MM.1S (cell line): Measurements from ENCODE around the gene ATP8B3.

Experiments used
- DNase-seq: peaks from one replicate; pipeline ENCODE4 v3.0.0-alpha.2; 2015
- H2AFZ ChIP-seq: fragments of 300-600 bp; sonication (generic); 2 replicates; pipeline ENCODE4 v1.6.0; 2016; ENCODE audit warnings: antibody characterized with exemption, low read length
- H3F3A ChIP-seq: fragments of 300-600 bp; sonication (generic); 2 replicates; pipeline ENCODE4 v1.6.1; 2016; ENCODE audit warnings: mild to moderate bottlenecking, antibody characterized with exemption, low read length, moderate library complexity, mixed read lengths; ENCODE audit not compliant: insufficient read depth
- H3K27ac ChIP-seq: fragments of 300-600 bp; sonication (generic); 2 replicates; pipeline ENCODE4 v1.5.1; 2016; ENCODE audit warnings: mild to moderate bottlenecking, low read length
- H3K27me3 ChIP-seq: fragments of 300-600 bp; sonication (generic); replicated peaks from 2 replicates; pipeline ENCODE4 v1.6.0; 2016; ENCODE audit warnings: low read length; ENCODE audit not compliant: insufficient read depth
- H3K36me3 ChIP-seq: fragments of 300-600 bp; sonication (generic); replicated peaks from 2 replicates; pipeline ENCODE4 v1.6.1; 2016; ENCODE audit warnings: mild to moderate bottlenecking, low read length, mixed read lengths; ENCODE audit not compliant: insufficient read depth
- H3K4me1 ChIP-seq: fragments of 300-600 bp; sonication (generic); 2 replicates; pipeline ENCODE4 v1.6.1; 2016; ENCODE audit warnings: low read length, mixed read lengths
- H3K4me2 ChIP-seq: fragments of 300-600 bp; sonication (generic); 2 replicates; pipeline ENCODE4 v1.6.0; 2016; ENCODE audit warnings: low read depth, low read length
- H3K4me3 ChIP-seq: fragments of 300-600 bp; sonication (generic); 2 replicates; pipeline ENCODE4 v1.5.1; 2016; ENCODE audit warnings: low read length, mixed read lengths
- H3K79me2 ChIP-seq: fragments of 300-600 bp; sonication (generic); 2 replicates; pipeline ENCODE4 v1.6.1; 2016; ENCODE audit warnings: mixed run types, low read length, mixed read lengths
- H3K9ac ChIP-seq: fragments of 300-600 bp; sonication (generic); 2 replicates; pipeline ENCODE4 v1.6.1; 2016; ENCODE audit warnings: low read length, mixed read lengths
- H3K9me2 ChIP-seq: fragments of 300-600 bp; sonication (generic); replicated peaks from 2 replicates; pipeline ENCODE4 v1.6.1; 2016; ENCODE audit warnings: mild to moderate bottlenecking, low read length, mixed read lengths; ENCODE audit not compliant: insufficient read depth
- H3K9me3 ChIP-seq: fragments of 300-600 bp; sonication (generic); replicated peaks from 2 replicates; pipeline ENCODE4 v1.6.1; 2016; ENCODE audit warnings: mild to moderate bottlenecking, low read length, mixed read lengths; ENCODE audit not compliant: insufficient read depth
- H4K20me1 ChIP-seq: fragments of 300-600 bp; sonication (generic); 2 replicates; pipeline ENCODE4 v1.6.1; 2016; ENCODE audit warnings: mild to moderate bottlenecking, low read length, moderate library complexity, mixed read lengths; ENCODE audit not compliant: insufficient read depth
- EZH2 ChIP-seq: fragments of 300-600 bp; sonication (generic); optimal IDR thresholded peaks from 2 replicates; pipeline ENCODE3; 2017; ENCODE audit warnings: low read depth, mild to moderate bottlenecking, antibody characterized with exemption, low read length, mixed read lengths
- EZH2phosphoT487 ChIP-seq: fragments of 300-600 bp; sonication (generic); IDR thresholded peaks from 2 replicates; pipeline ENCODE4 v1.6.1; 2018; ENCODE audit warnings: antibody characterized with exemption, low read length
- TF ChIP-seq, protein P1 (sequence below): fragments of 300-600 bp; sonication (generic); IDR thresholded peaks from 2 replicates; pipeline ENCODE4 v1.5.1; 2016; ENCODE audit warnings: antibody characterized with exemption, low read length, mixed read lengths

ATP8B3 gene

DNA sequence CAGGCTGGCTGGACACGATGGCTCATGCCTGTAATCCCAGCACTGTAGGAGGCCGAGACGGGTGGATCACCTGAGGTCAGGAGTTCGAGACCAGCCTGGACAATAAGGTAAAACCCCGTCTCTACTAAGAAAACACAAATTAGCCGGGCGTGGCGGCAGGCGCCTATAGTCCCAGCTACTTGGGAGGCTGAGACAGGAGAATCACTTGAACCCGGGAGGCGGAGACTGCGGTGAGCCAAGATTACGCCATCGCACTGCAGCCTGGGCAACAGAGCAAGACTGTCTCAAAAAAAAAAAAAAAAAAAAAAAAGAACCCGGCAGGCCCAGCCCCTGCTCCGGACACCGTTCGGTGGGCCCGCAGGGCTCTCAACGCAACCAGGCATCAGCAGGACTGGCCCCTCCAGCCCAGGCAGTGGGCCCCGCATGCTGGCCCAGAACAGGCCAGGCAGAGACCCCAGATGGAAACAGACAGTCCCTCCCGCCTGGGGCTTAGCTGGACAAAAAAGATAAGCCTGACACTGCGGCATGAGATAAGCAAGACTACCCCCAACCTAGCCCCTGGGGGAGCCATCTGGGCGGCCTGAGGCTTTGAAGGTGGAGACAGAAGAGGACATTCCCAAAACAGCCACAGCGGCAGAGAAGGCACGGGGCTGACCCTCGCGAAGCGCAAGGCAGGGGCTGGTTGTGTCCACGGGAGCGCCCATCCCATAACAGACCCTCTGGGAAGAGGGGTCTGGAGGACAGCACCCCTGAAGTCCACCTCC, 24.6 kb upstream of the ATP8B3 start:
- Histone ChIP-seq H3K79me2 (peaks cover 96% of the 10 kb centered on the region), H3K27ac (no peak overlapping the region), H3K4me3 (no peak overlapping the region), H3K9ac (no peak overlapping the region), H3K4me1 (no peaks in the 10 kb centered on the region), H2AFZ (no peak overlapping the region), H3K9me2 (no peaks in the 10 kb centered on the region), H3K36me3 (no peaks in the 10 kb centered on the region), H3K27me3 (no peaks in the 10 kb centered on the region), H4K20me1 (peaks cover 31% of the 10 kb centered on the region), H3F3A (no peaks in the 10 kb centered on the region), H3K9me3 (no peaks in the 10 kb centered on the region), H3K4me2 (no peak overlapping the region)
- DNase-seq: no peak
- TF ChIP-seq, protein P1, sequence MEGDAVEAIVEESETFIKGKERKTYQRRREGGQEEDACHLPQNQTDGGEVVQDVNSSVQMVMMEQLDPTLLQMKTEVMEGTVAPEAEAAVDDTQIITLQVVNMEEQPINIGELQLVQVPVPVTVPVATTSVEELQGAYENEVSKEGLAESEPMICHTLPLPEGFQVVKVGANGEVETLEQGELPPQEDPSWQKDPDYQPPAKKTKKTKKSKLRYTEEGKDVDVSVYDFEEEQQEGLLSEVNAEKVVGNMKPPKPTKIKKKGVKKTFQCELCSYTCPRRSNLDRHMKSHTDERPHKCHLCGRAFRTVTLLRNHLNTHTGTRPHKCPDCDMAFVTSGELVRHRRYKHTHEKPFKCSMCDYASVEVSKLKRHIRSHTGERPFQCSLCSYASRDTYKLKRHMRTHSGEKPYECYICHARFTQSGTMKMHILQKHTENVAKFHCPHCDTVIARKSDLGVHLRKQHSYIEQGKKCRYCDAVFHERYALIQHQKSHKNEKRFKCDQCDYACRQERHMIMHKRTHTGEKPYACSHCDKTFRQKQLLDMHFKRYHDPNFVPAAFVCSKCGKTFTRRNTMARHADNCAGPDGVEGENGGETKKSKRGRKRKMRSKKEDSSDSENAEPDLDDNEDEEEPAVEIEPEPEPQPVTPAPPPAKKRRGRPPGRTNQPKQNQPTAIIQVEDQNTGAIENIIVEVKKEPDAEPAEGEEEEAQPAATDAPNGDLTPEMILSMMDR: no peak
- TF ChIP-seq EZH2phosphoT487 (no peak), EZH2 (no peak)

DNA sequence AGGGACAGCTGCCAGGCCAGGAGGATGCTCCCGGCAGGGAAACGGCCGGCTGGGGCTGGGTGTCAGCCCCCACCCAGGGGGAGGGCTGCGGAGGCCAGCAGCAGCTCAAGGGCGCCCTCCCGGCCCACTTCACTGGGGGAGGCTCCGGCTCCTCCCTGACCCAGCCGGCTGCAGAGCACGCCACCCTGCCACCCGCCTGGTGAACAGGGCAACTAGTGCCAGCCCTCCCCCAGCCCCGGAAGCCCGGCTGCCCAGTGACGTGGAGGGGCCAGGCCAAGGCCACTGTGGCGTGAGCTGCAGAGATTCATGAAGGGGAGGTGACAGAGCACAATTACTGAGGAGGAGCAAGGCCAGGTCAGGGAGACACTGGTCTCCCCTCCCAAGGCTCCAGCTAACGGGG, 21.5 kb upstream of the ATP8B3 start:
- H3K27me3 ChIP-seq: no peaks in the 10 kb centered on the region
- no peaks in the 10 kb centered on the region for H3K9me3 ChIP-seq
- H3K4me3 ChIP-seq: no peak overlapping the region
- TF ChIP-seq EZH2: no peak
- H4K20me1 ChIP-seq: peaks cover 14% of the 10 kb centered on the region
- H3K4me2 ChIP-seq: no peak overlapping the region
- no peak overlapping the region for H3K27ac ChIP-seq
- no peaks in the 10 kb centered on the region for H3K36me3 ChIP-seq
- H3K4me1 ChIP-seq: no peaks in the 10 kb centered on the region
- H3F3A ChIP-seq: no peaks in the 10 kb centered on the region
- DNase-seq: no peak
- H3K9me2 ChIP-seq: no peaks in the 10 kb centered on the region
- H3K9ac ChIP-seq: no peak overlapping the region
- H3K79me2 ChIP-seq: peaks cover 83% of the 10 kb centered on the region
- H2AFZ ChIP-seq: no peak overlapping the region

DNA sequence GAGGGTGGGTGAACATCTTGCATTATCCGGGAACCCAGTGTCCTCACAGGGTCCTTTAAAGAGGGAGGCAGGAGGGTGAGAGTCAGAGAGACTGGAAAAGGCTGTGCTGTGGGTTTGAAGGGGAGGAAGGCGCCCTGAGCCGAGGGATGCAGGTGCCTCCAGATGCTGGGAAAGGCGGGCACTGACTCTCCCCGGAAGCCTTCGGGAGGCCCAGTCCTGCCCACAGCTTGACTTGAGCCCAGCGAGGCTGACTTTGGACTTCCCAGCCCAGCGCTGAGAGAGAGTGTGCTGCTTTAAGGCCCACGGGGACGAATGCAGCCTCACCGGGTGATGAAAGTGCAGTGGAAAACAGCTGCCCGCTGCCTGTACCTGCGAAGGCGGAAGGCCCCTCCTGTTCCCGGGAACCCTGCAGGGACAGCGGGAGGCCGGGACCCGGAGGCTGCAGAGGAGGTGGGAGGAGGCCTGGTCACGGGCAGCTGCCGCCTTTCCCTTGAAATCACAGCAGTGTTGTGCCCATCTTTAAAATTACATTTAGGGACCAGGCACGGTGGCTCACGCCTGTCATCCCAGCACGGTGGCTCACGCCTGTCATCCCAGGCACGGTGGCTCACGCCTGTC, 20.1 kb upstream of the ATP8B3 start:
- H3K79me2 ChIP-seq: peaks cover 70% of the 10 kb centered on the region

More for the DNA sequence above, 20.1 kb upstream of the ATP8B3 start:
- TF ChIP-seq EZH2phosphoT487 (no peak), EZH2 (no peak)
- TF ChIP-seq, protein P1: no peak
- no peaks in the 10 kb centered on the region for H3K9me3 ChIP-seq
- H3K4me1 ChIP-seq: no peaks in the 10 kb centered on the region
- no peak overlapping the region for H3K4me2 ChIP-seq
- H3K27me3 ChIP-seq: no peaks in the 10 kb centered on the region
- H4K20me1 ChIP-seq: peaks cover 5% of the 10 kb centered on the region; the same call in 1 of the 2 replicates
- no peak overlapping the region for H2AFZ ChIP-seq
- no peaks in the 10 kb centered on the region for H3F3A ChIP-seq
- no peak overlapping the region for H3K27ac ChIP-seq
- H3K9me2 ChIP-seq: no peaks in the 10 kb centered on the region
- H3K9ac ChIP-seq: no peak overlapping the region
- no peak for DNase-seq
- no peaks in the 10 kb centered on the region for H3K36me3 ChIP-seq
- H3K4me3 ChIP-seq: no peak overlapping the region
